Natural killer cell (primary cell): ENCODE measurements around the gene TRHDE. TPM values are rescaled to one million over a fixed set of nuclear protein-coding genes. Genes with fewer than 3 reads are reported as not detected.

Experiments used
- ATAC-seq, 3 donors: fragments of 150-1000 bp in 2 of 3; fragments of 200-7000 bp in 1 of 3; cut with Tn5 transposase; 1 replicate in 1 of 3; 2 replicates in 2 of 3; pipeline ENCODE4 v1.10.0; 2021; ENCODE audit warnings: mild to moderate bottlenecking in 2 of 3, moderate library complexity in 2 of 3
- DNase-seq, 2 donors: peaks; one replicate each; pipeline versions ENCODE4 v3.0.0 to v3.0.0-alpha.2; 2013 to 2021; ENCODE audit warnings: mixed read lengths in 1 of 2
- H3K27ac ChIP-seq: one replicate; pipeline ENCODE4 v1.5.1; 2013; ENCODE audit warnings: mild to moderate bottlenecking, low read length
- H3K27me3 ChIP-seq: one replicate; pipeline ENCODE4 v1.6.1; 2013; ENCODE audit warnings: low read length; ENCODE audit not compliant: control insufficient read depth, insufficient read depth
- H3K36me3 ChIP-seq: one replicate; pipeline ENCODE4 v1.6.1; 2013; ENCODE audit warnings: low read length; ENCODE audit not compliant: control insufficient read depth, insufficient read depth
- H3K4me1 ChIP-seq: one replicate; pipeline ENCODE4 v1.6.1; 2013; ENCODE audit warnings: low read length; ENCODE audit not compliant: control insufficient read depth, insufficient read depth
- H3K4me3 ChIP-seq: one replicate; pipeline ENCODE4 v1.5.1; 2013; ENCODE audit warnings: low read length
- H3K9me3 ChIP-seq: one replicate; pipeline ENCODE4 v1.6.1; 2013; ENCODE audit warnings: low read length; ENCODE audit not compliant: control insufficient read depth, insufficient read depth
- H3K27ac Mint-ChIP-seq, 2 donors: one replicate each; pipeline ENCODE4 v1.8.0; 2022; ENCODE audit warnings: mild to moderate bottlenecking in 2 of 2, mixed read lengths in 2 of 2, moderate library complexity in 1 of 2
- H3K27me3 Mint-ChIP-seq, 2 donors: one replicate each; pipeline ENCODE4 v1.8.0; 2022; ENCODE audit warnings: low read depth in 2 of 2, mixed read lengths in 2 of 2
- H3K36me3 Mint-ChIP-seq: one replicate; pipeline ENCODE4 v1.8.0; 2022; ENCODE audit warnings: mixed read lengths
- H3K4me1 Mint-ChIP-seq, 2 donors: one replicate each; pipeline ENCODE4 v1.8.0; 2022; ENCODE audit warnings: mixed read lengths in 2 of 2
- H3K4me3 Mint-ChIP-seq: one replicate; pipeline ENCODE4 v1.8.0; 2022; ENCODE audit warnings: mild to moderate bottlenecking, moderate library complexity, mixed read lengths
- H3K9me3 Mint-ChIP-seq, 2 donors: one replicate each; pipeline ENCODE4 v1.8.0; 2022; ENCODE audit warnings: mixed read lengths in 2 of 2
- CTCF ChIP-seq: fragments of 200-600 bp; IDR thresholded peaks from one replicate; pipeline ENCODE4 v1.8.0; 2022; ENCODE audit warnings: antibody characterized with exemption
- WGBS: methylation state at CpG from one replicate; pipeline ENCODE4 v1.1.7; 2013; ENCODE audit warnings: missing lambda C conversion rate; ENCODE audit not compliant: insufficient coverage; 5-methylcytosine and 5-hydroxymethylcytosine counted together
- intact Hi-C: fragments of 100-400 bp; cut with micrococcal nuclease; formaldehyde crosslinking; loops from one replicate; pipeline ENCODE4 v1.14.2; 2022
- total RNA-seq, 4 donors: library from RNA; stranded (reverse); fragments of 120-200 nt in 1 of 4; gene quantifications; one replicate each; pipeline versions ENCODE4 v1.2.3 to v1.2.4, GENCODE V29; 2013 to 2022

Gene TRHDE
- total RNA-seq, 3 donors from 2014 or later (not counting 1 experiment from before 2014, with no cell fraction given), result 0.33 TPM; not detected in 2

GRCh38 chr12:72388322-72388721 lies 116.2 kb downstream of the TRHDE start:
- no peak overlapping the region for H3K27ac Mint-ChIP-seq
- peaks cover 18 to 27% of the 10 kb centered on the region in 2 donors for H3K9me3 Mint-ChIP-seq
- no peaks in the 10 kb centered on the region for H3K36me3 Mint-ChIP-seq
- intact Hi-C loops, result no loop called here
- TF ChIP-seq CTCF, result no peak
- no peaks in the 10 kb centered on the region for H3K4me1 ChIP-seq
- H3K4me3 ChIP-seq, result no peak overlapping the region
- H3K27me3 Mint-ChIP-seq, result no peaks in the 10 kb centered on the region
- H3K4me3 Mint-ChIP-seq, result no peak overlapping the region
- H3K27me3 ChIP-seq, result no peaks in the 10 kb centered on the region
- no peaks in the 10 kb centered on the region for H3K4me1 Mint-ChIP-seq
- no peak for DNase-seq
- H3K36me3 ChIP-seq, result no peaks in the 10 kb centered on the region
- no peaks in the 10 kb centered on the region for H3K9me3 ChIP-seq
- no peak overlapping the region for H3K27ac ChIP-seq
- no peak for ATAC-seq

- WGBS, result no CpG with 5 or more reads among the region's 1 CpG
- H3K27ac Mint-ChIP-seq, result no peak overlapping the region
Measured at GRCh38 chr12:72390146-72390545, 118.0 kb downstream of the TRHDE start.

DNA sequence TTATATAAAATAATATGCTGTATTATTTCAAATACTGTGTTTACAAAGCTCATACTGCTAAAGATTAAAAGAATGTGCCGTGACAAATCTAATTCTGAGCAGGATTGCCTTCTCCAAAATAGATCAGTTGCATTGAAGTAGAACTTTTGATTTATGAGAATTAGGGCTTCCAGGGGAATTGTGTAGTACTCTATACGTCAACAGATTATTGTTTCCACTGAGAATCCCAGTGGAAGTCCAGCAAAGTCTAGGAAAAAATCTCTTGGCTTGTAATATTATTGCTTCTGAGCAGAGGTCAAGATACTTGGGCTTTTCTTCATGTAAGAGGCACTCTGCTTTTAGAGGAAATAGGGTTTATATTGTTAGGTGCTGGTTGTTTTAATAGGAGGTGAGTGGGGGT lies 133.9 kb downstream of the TRHDE start:
- H3K36me3 Mint-ChIP-seq, result no peaks in the 10 kb centered on the region
- no peak for TF ChIP-seq CTCF
- no peak overlapping the region for H3K27ac Mint-ChIP-seq
- H3K9me3 ChIP-seq, result no peaks in the 10 kb centered on the region
- no peak overlapping the region for H3K27ac ChIP-seq
- H3K27me3 ChIP-seq, result no peaks in the 10 kb centered on the region
- peaks cover 10 to 16% of the 10 kb centered on the region in 2 donors for H3K9me3 Mint-ChIP-seq
- no peaks in the 10 kb centered on the region for H3K4me1 ChIP-seq
- no peaks in the 10 kb centered on the region for H3K4me1 Mint-ChIP-seq
- no peak for DNase-seq
- no peaks in the 10 kb centered on the region for H3K36me3 ChIP-seq
- H3K4me3 Mint-ChIP-seq, result no peak overlapping the region
- ATAC-seq, result no peak
- H3K27me3 Mint-ChIP-seq, result no peaks in the 10 kb centered on the region
- intact Hi-C loops, result no loop called here
- H3K4me3 ChIP-seq, result no peak overlapping the region
- WGBS, result 83% methylated on average over 2 of the region's 2 CpGs

More at GRCh38 chr12:72390146-72390545, 118.0 kb downstream of the TRHDE start:
- TF ChIP-seq CTCF, result no peak
- Mint-ChIP-seq H3K27me3 (no peaks in the 10 kb centered on the region), H3K4me3 (no peak overlapping the region), H3K9me3 (peaks cover 15 to 23% of the 10 kb centered on the region in 2 donors), H3K36me3 (no peaks in the 10 kb centered on the region), H3K4me1 (no peaks in the 10 kb centered on the region)
- intact Hi-C loops, result no loop called here
- H3K4me3 ChIP-seq, result no peak overlapping the region
- no peak for DNase-seq
- H3K27ac ChIP-seq, result no peak overlapping the region
- H3K27me3 ChIP-seq, result no peaks in the 10 kb centered on the region
- no peak for ATAC-seq
- H3K36me3 ChIP-seq, result no peaks in the 10 kb centered on the region
- no peaks in the 10 kb centered on the region for H3K4me1 ChIP-seq
- no peaks in the 10 kb centered on the region for H3K9me3 ChIP-seq

- no peaks in the 10 kb centered on the region for H3K4me1 Mint-ChIP-seq
- intact Hi-C loops, result no loop called here
- H3K27me3 Mint-ChIP-seq, result no peaks in the 10 kb centered on the region
- ATAC-seq (no peak), DNase-seq (no peak)
- H3K36me3 Mint-ChIP-seq, result no peaks in the 10 kb centered on the region
- Histone ChIP-seq H3K9me3 (peaks cover 2% of the 10 kb centered on the region), H3K4me3 (no peak overlapping the region), H3K4me1 (no peaks in the 10 kb centered on the region), H3K36me3 (no peaks in the 10 kb centered on the region), H3K27me3 (no peaks in the 10 kb centered on the region), H3K27ac (no peak overlapping the region)
- 92% methylated on average over 7 of the region's 7 CpGs for WGBS
- no peak overlapping the region for H3K27ac Mint-ChIP-seq
- no peak for TF ChIP-seq CTCF
- peaks cover 6 to 7% of the 10 kb centered on the region in 2 donors for H3K9me3 Mint-ChIP-seq
- no peak overlapping the region for H3K4me3 Mint-ChIP-seq
Measured at GRCh38 chr12:72432037-72432604, 160.0 kb downstream of the TRHDE start.
